HG02840 (cell line): ENCODE results near the gene BARX2.
"Not testable (repeated sequence)": the region's sequence is repeated elsewhere in the genome, so short reads cannot be mapped to it uniquely, and the experiment has no call there.

ENCODE experiments used
- ATAC-seq: cut with Tn5 transposase; IDR thresholded peaks from one replicate; pipeline ENCODE4 v1.9.1; 2021; ENCODE audit warnings: mild to moderate bottlenecking, moderate library complexity, moderate number of reproducible peaks; ENCODE audit not compliant: unreplicated experiment, low FRiP score

The BARX2 gene, protein sequence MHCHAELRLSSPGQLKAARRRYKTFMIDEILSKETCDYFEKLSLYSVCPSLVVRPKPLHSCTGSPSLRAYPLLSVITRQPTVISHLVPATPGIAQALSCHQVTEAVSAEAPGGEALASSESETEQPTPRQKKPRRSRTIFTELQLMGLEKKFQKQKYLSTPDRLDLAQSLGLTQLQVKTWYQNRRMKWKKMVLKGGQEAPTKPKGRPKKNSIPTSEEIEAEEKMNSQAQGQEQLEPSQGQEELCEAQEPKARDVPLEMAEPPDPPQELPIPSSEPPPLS

DNA sequence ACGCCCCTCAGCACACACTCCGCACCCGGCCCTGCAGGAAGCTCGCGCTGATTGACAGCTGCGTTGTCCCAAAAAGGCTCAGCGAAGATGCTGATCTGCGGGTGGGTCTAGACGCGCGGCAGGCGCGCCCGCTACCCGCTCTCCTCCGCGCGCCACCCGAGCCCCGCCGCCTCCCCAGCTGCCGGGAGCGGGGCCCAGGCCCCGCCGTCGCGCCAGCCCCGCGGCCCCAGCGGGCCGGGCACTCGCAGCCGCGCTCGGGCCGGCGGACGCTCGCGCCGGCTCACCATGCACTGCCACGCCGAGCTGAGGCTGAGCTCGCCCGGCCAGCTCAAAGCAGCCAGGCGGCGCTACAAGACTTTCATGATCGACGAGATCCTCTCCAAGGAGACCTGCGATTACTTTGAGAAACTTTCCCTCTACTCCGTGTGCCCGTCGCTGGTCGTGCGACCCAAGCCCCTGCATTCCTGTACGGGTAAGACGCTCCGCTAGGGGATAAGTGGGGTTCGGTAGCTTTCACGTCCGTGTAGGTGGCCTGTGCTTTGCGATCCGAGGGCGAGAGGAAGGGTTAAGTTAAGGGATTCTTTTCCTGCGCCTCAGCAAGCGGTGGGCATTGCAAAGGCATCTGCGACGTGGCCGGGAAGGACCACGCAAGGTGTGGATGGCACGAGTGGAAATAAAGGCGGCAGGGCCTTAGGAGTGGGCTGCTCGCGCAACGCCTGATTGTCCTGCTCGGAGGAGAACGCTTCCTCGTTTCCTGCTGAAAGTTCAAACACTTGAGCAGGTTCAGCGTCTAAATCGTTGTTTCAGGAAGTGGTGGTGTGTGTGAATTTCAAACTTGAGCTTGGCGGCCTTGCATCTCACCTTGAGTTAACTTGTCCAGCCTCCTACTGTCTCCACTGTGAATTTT, at the start of gene BARX2:
Gene BARX2, plus strand, starts transcription at position 98 of the 907 bp plus-strand sequence. Its CDS starts 188 bp downstream, at position 286.
- no peak for ATAC-seq

DNA sequence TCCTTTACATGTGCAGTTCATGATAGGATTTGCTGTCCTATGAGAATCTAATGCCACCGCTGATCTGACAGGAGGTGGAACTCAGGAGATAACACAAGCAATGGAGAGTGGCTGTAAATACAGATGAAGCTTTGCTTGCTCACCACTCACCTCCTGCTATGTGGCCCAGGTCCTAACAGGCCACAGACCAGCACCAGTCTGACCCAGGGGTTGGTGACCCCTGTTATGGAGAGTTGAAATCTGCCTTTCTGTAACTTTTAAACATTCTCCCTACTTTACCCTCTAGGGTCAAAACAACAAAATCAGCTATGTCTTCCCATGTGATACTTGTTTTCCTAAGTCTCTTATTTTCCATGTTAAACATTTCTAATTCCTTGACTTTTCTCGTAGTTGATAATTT, 48.7 kb upstream of the BARX2 start:
- ATAC-seq = no peak

DNA sequence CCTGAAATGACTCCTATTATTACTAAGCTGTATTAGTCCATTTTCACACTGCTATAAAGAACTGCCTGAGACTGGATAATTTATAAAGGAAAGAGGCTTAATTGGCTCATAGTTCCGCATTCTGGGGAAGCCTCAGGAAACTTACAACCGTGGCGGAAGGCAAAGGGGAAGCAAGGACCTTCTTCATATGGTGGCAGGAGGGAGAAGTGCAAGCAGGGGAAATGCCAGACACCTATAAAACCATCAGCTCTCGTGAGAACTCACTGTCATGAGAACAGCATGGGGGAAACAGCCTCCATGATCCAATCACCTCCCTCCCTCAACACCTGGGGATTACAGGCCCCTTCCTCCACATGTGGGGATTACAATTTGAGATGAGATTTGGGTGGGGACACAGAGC, 47.9 kb upstream of the BARX2 start:
- not testable (repeated sequence) for ATAC-seq

DNA sequence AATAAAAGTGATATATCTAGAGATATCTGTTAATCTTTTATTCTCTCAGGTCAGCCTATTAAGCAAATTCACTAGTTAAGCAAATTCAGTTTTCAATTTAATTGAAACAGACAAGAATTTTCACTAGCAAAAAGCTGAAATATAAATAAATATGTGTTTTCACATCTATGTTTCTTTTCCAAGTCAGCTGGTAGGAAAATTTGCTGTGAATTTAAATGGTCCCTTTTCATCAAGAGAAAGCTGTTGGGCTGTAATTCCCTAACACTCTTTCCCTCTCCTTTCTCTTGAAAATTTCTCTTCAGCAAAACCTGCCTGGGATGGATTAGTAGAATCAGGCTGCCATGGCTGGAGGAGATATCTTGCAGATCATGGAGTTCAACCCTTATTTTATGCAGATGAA, 46.9 kb upstream of the BARX2 start:
- ATAC-seq = no peak

DNA sequence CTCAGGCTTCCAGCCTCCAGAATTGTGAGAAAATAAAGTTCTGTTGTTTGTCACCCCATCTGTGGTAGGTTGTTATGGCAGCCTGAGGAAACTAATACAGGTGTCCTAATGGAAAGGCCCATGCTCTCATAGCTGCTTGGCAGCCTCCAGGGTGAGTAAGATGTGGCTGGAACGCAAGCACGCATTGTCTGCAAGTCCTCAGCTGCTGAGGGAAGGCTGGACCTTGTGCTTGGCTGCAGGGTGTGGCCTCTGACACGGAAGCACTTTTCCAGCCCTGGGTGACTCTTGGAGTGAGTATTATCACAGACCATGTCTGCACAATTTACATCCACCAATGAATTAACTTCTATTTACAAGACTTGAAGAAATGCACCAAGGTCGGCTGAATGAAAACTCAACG, 44.4 kb upstream of the BARX2 start:
- no peak for ATAC-seq

DNA sequence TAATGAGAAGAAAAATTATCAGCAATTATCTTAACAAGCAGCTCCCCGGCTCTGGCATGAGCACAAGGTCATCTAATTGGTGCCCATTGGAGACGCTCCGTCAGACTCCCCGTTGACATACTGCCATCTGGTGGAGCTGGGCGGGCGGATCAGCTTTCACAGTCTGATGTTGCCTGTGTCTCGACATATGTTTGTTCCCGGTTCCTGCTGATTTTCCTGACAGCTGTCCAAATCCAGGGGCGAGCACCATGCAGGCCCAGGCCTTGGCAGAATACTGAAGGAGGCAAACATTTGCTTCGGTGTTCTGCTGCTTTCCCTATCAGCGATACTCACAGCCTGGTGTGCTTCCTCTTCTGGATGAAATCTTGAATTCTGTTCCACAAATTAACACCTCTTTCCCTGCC, 43.8 kb upstream of the BARX2 start:
- ATAC-seq = no peak

DNA sequence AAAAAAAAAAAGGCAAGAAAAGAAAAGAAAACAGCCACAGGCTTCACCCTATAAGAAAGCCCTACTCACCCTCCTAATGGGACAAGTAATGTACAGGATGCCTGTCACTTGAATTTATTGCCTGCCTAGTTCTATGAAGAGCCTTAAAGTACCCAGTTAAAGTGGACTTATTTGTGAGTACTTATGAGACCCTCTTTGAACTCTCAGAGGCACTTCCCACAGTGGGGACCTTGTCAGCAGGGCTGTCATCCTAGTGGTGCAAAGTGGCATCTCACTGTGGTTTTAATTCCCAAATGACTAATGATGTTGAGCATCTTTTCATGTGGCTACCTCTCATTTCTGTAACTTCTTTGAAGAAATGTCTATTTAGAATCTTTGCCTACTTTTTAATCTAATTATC, 41.8 kb upstream of the BARX2 start:
- ATAC-seq = no peak

DNA sequence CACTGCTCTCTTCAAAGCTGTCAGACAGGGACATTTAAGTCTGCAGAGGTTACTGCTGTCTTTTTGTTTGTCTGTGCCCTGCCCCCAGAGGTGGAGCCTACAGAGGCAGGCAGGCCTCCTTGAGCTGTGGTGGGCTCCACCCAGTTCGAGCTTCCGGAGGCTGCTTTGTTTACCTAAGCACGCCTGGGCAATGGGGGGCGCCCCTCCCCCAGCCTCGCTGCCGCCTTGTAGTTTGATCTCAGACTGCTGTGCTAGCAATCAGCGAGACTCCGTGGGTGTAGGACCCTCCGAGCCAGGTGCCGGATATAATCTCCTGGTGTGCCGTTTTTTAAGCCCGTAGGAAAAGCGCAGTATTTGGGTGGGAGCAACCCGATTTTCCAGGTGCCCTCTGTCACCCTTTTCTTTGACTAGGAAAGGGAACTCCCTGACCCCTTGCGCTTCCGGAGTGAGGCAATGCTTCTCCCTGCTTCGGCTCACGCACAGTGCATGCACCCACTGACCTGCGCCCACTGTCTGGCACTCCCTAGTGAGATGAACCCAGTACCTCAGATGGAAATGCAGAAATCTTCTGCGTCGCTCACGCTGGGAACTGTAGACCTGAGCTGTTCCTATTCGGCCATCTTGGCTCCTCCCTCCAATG, 31.2 kb upstream of the BARX2 start:
- not testable (repeated sequence) for ATAC-seq

DNA sequence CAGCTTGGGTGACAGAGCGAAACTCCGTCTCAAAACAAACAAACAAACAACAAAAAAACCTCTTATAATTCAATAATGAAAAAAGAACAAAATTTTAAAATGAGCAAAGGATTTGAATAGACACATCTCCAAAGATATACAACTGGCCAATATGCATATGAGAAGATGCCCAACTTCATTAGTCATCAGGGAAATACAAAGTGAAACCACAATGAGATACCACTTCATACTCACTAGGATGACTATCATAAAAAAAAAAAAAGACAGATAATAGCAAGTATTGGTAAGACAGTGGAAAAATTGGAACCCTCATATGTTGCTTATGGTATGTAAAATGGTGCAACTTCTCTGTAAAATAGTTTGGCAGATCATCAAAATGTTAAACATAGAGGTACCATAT, 28.7 kb upstream of the BARX2 start:
- no peak for ATAC-seq

DNA sequence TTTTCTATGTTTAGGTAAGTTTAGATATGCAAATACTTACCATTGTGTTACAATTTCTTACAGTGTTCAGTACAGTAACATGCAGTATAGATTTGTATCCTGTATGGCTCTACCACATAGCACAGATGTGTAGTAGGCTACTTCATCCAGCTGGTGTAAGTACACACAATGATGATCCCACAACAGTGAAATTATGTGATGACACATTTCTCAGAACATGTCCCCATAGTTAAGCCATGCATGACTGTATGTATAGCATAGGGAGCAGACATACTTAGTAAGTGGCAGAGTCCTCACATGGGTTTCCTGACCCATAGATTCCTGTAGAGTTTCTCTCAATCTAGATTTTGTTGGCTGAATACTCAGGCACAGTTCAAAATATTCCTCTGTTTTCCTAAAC, 26.8 kb upstream of the BARX2 start:
- ATAC-seq = no peak

DNA sequence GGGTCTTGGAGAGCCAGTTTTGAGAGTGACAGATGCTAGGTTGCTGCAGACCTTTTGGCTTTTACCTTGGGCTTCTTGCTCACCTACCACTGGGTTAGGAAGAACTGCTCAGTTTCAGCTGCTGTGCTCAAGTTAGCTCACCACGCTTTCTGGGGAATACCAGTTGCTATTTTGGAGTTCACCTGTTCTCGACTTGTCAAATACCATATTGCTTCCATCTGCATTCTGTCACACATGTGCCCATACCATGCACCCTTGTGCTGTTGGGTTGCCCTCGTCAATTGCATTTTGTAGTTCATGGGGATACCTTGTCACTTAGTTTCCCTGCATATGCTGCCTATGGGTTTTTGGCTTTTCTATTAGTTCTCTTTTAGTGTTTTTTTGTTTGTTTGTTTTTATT, 23.0 kb upstream of the BARX2 start:
- no peak for ATAC-seq

DNA sequence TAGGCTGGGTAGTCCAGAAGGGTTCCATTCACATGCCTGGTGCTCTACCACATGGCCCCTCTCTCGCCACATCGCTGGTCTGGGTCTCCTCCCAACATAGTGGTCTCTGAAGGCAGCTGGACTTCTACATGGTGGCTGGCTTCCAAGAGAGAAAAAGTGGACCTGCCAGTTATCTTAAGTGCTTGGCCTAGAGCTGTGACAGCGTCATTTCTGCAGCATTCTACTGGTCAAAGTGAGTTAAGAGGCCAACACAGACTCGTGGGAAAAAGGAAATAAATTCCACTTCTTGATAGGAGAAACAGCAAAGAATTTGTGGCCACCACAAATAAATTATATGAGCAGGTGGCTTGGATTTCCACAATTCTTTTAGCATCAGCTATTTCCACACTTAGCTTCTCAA, 21.0 kb upstream of the BARX2 start:
- ATAC-seq = no peak

DNA sequence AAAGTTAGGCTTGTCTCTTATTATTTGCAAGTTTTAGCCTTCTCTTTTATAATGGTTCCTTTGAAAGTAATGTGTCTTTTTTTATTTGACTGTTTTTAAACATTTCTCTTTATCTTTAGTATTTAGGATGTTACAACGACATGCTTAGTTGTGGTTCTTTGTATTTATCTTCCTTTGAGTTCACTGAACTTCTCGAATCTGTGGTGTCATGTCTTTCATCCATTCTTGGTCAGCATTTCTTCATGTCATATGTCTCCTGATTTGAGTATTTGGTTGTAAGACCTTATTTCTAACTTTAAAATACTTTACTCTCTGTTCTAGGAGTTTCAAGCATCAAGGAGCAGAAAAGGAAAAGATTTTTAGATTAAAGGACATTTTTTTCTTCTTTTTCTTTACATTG, 15.9 kb upstream of the BARX2 start:
- no peak for ATAC-seq

DNA sequence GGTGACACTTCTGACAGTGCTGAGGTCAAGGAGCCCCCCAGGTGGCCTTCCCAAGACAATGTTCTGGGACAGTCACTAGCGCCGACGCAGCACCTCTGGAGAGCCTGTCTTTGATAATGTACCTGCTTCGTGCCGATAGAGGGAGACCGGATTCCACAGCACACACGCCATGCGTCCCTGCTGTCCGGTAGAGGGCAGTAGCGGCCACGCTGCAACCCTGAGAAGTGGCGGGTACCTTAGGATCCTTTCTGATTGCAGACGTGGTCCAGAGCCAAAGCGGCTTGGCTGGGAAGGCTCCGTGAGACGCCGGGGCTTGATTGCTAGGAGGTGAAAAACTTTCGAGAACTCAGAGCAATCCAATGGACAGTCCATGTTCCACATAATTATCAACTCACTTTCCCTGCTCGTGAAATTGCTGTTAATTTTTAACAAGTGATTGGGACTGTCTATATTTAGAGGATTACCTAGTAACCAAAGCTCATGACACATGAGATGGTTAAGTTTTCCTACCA, 11.4 kb upstream of the BARX2 start:
- peak; percentile 96 for ATAC-seq

DNA sequence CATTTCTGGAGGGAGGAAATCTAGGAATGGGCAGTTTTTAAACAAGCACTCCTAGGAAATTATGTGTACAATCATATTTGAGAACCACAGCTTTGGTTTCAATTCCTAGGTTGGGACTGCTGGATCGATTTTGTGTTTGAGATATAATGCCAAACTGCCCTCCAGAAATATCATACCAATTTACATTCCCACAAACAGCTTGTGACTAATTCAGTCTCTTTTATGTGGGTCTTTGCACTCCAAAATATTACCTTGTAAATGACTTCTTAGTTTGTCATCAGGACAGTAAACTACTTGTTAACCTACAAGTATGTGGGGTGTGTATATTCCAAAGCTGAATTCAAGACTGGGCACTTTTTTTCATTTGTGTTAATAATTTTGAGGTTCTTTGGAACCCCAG, 9.8 kb upstream of the BARX2 start:
- no peak for ATAC-seq

DNA sequence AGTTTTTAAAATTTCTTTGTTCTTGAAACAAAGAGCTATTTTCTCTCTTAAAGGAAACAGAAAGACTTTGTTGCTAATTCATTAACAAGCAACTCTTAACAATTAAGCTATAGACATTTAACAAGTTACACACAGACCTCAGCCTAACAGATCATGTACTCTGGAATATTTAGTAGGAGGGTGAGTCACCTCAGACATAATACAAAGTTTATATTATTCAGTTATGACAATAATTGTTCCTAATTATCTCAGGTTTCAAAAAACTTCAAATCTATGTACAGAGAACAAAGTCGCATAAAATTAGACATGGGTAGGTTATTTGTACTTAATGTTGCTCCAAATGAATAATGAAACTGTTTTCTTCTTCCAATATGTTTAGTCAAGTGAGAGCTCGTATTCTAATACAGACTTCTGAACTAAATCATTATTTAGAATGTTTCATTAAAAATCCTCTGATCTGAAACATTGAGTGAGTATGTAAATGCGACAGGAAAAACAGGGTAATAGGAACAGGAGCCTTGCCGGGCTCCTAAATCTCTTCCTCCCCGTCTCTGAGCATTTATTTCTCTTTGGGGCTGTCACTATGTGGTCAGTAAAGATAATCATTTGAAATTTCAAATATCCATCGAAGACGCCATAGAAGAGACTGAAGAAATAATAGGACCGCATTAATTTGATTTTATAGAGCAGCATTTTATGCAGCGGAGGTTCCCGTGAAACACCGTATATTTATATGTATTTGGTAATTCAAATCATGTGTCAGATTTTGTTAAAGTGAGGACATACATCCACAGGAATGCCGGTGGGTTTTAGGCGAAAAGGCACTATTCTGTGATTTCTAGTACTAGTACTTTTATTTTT, 8.7 kb upstream of the BARX2 start:
- no peak for ATAC-seq

DNA sequence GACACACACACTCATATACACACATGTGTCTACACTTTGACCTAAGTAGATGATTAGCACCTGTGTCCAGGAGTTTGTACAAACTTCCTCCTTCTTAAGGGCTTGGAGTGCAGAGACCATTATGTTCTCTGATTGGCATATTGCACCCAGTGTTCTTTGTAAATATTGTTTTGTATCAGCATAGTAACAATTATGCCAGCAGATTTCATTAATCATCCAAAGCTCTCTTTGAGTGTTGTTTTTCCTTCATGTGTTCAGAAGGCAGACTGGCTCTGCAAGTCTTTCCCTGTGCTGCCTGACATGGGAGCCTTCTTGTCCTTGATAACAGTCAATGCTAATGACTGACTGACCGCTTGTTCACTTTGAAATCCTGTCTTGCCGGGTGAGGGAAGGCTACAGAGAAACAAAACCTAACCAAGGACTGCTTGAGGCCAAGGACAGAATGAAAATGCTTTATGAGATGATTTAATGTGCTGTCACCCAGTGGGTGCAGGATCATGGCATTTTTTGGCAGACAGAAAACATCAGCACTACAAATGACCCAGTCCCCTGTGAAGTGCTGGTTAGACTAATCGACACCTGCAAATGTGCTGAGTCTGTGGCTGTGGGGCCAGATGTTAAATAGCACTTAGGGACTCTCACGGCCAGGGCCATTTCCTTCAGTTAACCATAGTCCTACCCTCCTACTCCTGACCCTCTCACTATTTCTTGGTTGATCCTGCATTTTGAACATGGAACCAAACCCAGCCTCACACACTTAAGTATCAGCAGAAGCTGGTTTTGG, 6.6 kb upstream of the BARX2 start:
- no peak for ATAC-seq

DNA sequence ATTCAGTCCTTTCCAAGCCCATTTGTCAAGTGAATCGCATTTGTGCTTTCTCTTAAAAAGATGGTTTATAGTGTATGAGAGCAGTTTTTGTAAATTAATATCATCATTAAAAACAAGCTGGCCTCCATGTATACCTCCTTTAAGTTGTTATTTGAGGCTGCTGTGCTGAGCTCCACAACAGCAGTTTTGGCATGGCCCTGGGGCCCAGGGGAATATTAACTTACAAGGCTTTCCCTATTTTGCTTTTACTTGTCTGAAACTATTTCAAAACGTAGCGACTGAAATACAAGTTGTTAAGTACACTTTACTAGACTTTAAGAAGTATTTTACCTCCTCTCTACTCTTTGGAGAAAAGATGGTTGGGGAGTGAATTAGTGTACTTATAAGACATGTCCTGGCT, 4.9 kb upstream of the BARX2 start:
- no peak for ATAC-seq
